Esophagus muscularis mucosa (tissue), 4 donors: Measurements from ENCODE around the gene TIMP2.

Experiments
- CTCF ChIP-seq, 3 experiments: fragments of 200-600 bp in 2 of 3; fragments of 450-650 bp in 1 of 3; sonication (generic) in 2 of 3; IDR thresholded peaks; one replicate each; pipeline ENCODE4 v1.5.1; 2017 to 2019; ENCODE audit warnings: antibody characterized with exemption in 3 of 3, mild to moderate bottlenecking in 2 of 3, moderate library complexity in 1 of 3
- EP300 ChIP-seq: sonication (generic); formaldehyde crosslinking; IDR thresholded peaks from one replicate; pipeline ENCODE4 v1.6.1; 2017; ENCODE audit warnings: antibody characterized with exemption
- POLR2A ChIP-seq: fragments of 450-650 bp; IDR thresholded peaks from one replicate; pipeline ENCODE4 v1.6.1; 2017; ENCODE audit warnings: antibody characterized with exemption, moderate library complexity, mild to moderate bottlenecking, low read depth
- POLR2AphosphoS5 ChIP-seq, 2 donors: sonication (generic); formaldehyde crosslinking; IDR thresholded peaks; one replicate each; pipeline ENCODE4 v1.6.1; 2017; ENCODE audit warnings: antibody characterized with exemption in 2 of 2

DNA sequence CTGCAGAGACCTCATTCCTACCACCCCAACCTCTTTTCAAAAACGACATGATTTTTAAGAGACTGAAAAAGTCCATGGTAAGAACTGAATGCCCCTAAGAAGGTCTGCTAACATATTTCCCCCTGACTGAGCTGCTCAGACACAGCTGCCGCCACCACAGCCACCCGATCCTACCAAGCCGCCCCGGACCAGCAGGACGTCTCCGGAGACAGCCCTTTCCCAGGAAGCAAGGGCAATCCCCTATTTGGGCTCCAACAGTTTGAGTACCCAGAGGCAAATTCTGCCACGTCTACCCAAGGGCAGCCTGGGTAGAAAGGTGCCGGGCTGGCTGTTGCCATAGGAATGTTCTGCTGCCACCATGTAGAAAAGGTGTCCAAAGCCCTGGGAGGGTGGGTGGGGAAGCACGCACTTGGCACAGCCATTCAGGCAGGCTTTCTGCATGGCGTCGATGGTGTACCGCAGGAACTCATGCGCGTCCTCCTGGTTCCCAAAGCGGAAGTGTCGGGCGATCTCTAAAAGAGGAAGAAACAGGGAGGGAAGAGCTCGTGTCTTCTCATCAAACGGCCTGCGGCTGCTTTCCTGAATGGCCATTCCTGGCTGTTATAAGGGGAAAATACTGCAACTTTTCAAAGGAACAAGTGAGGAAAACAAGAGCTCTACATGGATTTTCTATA lies 98.2 kb downstream of the TIMP2 start:
- TF ChIP-seq CTCF (IDR thresholded peaks at IDR 0.05) (no peak), POLR2AphosphoS5 (IDR thresholded peaks at IDR 0.05) (no peak), POLR2A (no peak), EP300 (no peak)
